NCI-H526 treated with DMSO at 0.1 percent for 48 hours (cell line): ENCODE results near the gene RTL3.

Experiments used
- DNase-seq: peaks from one replicate; lab custom pipeline; 2025; lab: John Stamatoyannopoulos, UW

The RTL3 gene

DNA sequence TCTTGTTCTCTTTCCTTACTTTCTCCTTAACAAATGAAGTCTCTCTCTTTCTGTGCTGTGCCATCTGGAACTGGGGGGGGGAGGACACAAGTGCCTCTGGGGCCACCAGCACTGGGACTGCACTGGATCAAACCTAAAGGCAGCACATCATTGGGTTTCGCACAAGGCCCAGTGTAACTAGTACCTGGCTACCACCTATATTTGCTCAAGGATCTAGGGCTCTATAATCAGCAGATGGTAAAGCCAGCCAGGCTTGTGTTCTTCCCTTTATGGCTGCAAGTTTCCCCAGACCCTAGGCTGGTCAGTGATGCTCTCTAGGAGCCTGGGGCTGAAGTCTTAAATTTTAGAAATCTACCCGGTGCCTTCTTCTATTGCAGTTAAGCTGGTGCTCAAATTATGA is 40.1 kb downstream of the RTL3 start:
- DNase-seq = no peak

- DNase-seq = no peak
Observed at GRCh38 chrX:78614264-78614663, 44.9 kb downstream of the RTL3 start.
